ENCODE measurements around the gene TMEM50A.
"Not testable (repeated sequence)": the region's sequence is repeated elsewhere in the genome, so short reads cannot be mapped to it uniquely, and the experiment has no call there.

GRCh38 chr1:25328791-25329185, 9.3 kb upstream of the TMEM50A start:
- not testable (repeated sequence) for TF ChIP-seq CTCF (IDR thresholded peaks at IDR 0.05; ENCODE audit: low read depth, low read length, poor library complexity, severe bottlenecking); EZH2phosphoT487 (IDR thresholded peaks at IDR 0.05; ENCODE audit: borderline replicate concordance, low read length)
